PC-3 (cell line): ENCODE results near the gene MYOF. TPM values are rescaled to one million over a fixed set of nuclear protein-coding genes. Genes with fewer than 3 reads are reported as not detected.

Experiments
- ATAC-seq: fragments of 200-7000 bp; cut with Tn5 transposase; 2 replicates; pipeline ENCODE4 v1.9.1; 2020; ENCODE audit warnings: mild to moderate bottlenecking, moderate library complexity
- BruUV-seq: library from RNA; stranded (reverse); fragments of 400-500 nt; replicated peaks from 2 replicates; lab custom pipeline; 2021; lab: Mats Ljungman, UMichigan
- CTCF ChIA-PET: fragments of 300-600 bp; sonication (Branson Sonifier 250); formaldehyde crosslinking; loops from one replicate; lab custom pipeline; 2022; ENCODE audit warnings: antibody characterized with exemption; lab: Charles Lee
- POLR2A ChIA-PET: fragments of 300-600 bp; sonication (Branson Sonifier 250); formaldehyde crosslinking; loops from one replicate; lab custom pipeline; 2022; ENCODE audit warnings: antibody characterized with exemption; ENCODE audit not compliant: unreplicated experiment; lab: Charles Lee
- DNase-seq: peaks from one replicate; pipeline ENCODE4 v3.0.0-alpha.2; 2015
- H2AFZ ChIP-seq: fragments of 300-600 bp; sonication (generic); 2 replicates; pipeline ENCODE4 v1.6.0; 2016; ENCODE audit warnings: antibody characterized with exemption, low read length
- H3F3A ChIP-seq: fragments of 300-600 bp; sonication (generic); one replicate; pipeline ENCODE4 v1.6.0; 2017; ENCODE audit warnings: antibody characterized with exemption, low read length, control low read depth, mild to moderate bottlenecking; ENCODE audit not compliant: unreplicated experiment
- H3K27ac ChIP-seq: fragments of 300-600 bp; sonication (generic); 2 replicates; pipeline ENCODE4 v1.5.1; 2016; ENCODE audit warnings: mild to moderate bottlenecking, low read length
- H3K27me3 ChIP-seq: fragments of 300-600 bp; sonication (generic); 2 replicates; pipeline ENCODE4 v1.6.1; 2016; ENCODE audit warnings: low read length, mixed read lengths
- H3K36me3 ChIP-seq: fragments of 300-600 bp; sonication (generic); 2 replicates; pipeline ENCODE4 v1.6.1; 2016; ENCODE audit warnings: low read depth, mixed run types, low read length, mixed read lengths
- H3K4me1 ChIP-seq: fragments of 300-600 bp; sonication (generic); 2 replicates; pipeline ENCODE4 v1.5.1; 2016; ENCODE audit warnings: low read length; ENCODE audit not compliant: insufficient read depth
- H3K4me2 ChIP-seq: fragments of 300-600 bp; sonication (generic); 2 replicates; pipeline ENCODE4 v1.6.0; 2016; ENCODE audit warnings: low read length
- H3K4me3 ChIP-seq: fragments of 300-600 bp; sonication (generic); 2 replicates; pipeline ENCODE4 v1.5.1; 2016; ENCODE audit warnings: mild to moderate bottlenecking, low read length, mixed read lengths
- H3K79me2 ChIP-seq: fragments of 300-600 bp; sonication (generic); 2 replicates; pipeline ENCODE4 v1.6.1; 2017; ENCODE audit warnings: low read length, mixed read lengths
- H3K9ac ChIP-seq: fragments of 300-600 bp; sonication (generic); 2 replicates; pipeline ENCODE4 v1.6.0; 2016; ENCODE audit warnings: mild to moderate bottlenecking, low read length
- H3K9me2 ChIP-seq: fragments of 300-600 bp; sonication (generic); replicated peaks from 2 replicates; pipeline ENCODE4 v1.6.1; 2016; ENCODE audit warnings: mixed run types, low read length, mixed read lengths
- H3K9me3 ChIP-seq: fragments of 300-600 bp; sonication (generic); 2 replicates; pipeline ENCODE4 v1.6.1; 2016; ENCODE audit warnings: low read length, mixed read lengths
- H4K20me1 ChIP-seq: fragments of 300-600 bp; sonication (generic); 2 replicates; pipeline ENCODE4 v1.6.1; 2016; ENCODE audit warnings: low read length, mixed read lengths
- CTCF ChIP-seq: fragments of 300-600 bp; sonication (generic); conservative IDR thresholded peaks from 2 replicates; pipeline ENCODE4 v1.5.1; 2017; ENCODE audit warnings: antibody characterized with exemption, low read depth, mild to moderate bottlenecking, low read length
- EZH2 ChIP-seq: fragments of 300-600 bp; sonication (generic); IDR thresholded peaks from one replicate; pipeline ENCODE4 v1.6.1; 2017; ENCODE audit warnings: antibody characterized with exemption, mild to moderate bottlenecking, low read length; ENCODE audit not compliant: unreplicated experiment
- EZH2phosphoT487 ChIP-seq: fragments of 300-600 bp; sonication (generic); IDR thresholded peaks from 2 replicates; pipeline ENCODE4 v1.6.1; 2018; ENCODE audit warnings: mild to moderate bottlenecking, antibody characterized with exemption, low read length, borderline replicate concordance
- intact Hi-C: fragments of 100-400 bp; cut with micrococcal nuclease; formaldehyde crosslinking; loops from 2 replicates; pipeline ENCODE4 v1.9.0; 2023
- total RNA-seq: library from RNA; depleted of rRNA; stranded (reverse); fragments of >200 nt; gene quantifications from 2 replicates; pipeline ENCODE4 v1.2.3, GENCODE V29; 2014

Gene MYOF
- total RNA-seq, 1 experiment from 2014 or later = 174 TPM

GRCh38 chr10:93464776-93465388 lies 17.3 kb downstream of the MYOF start:
- no peak for DNase-seq
- H3K9me2 ChIP-seq = no peaks in the 10 kb centered on the region
- H2AFZ ChIP-seq = no peak overlapping the region
- ChIA-PET CTCF (no interaction called here), POLR2A (interaction anchor here (1.0 to 1.9 kb wide), 4 partner anchors 11 to 28 kb away, joined by 4 to 36 read pairs (median 12); partner anchors contain the start of gene MYOF)
- peaks cover 26% of the 10 kb centered on the region for H3K36me3 ChIP-seq
- peaks cover 28% of the 10 kb centered on the region for H3F3A ChIP-seq
- H3K9ac ChIP-seq = peak overlapping the region; percentile 78
- TF ChIP-seq EZH2phosphoT487 = no peak
- TF ChIP-seq CTCF = no peak
- TF ChIP-seq EZH2 = no peak
- no TSS peak for BruUV-seq
- H3K27ac ChIP-seq = peak overlapping the region; percentile 99
- no peaks in the 10 kb centered on the region for H3K9me3 ChIP-seq
- H3K27me3 ChIP-seq = no peaks in the 10 kb centered on the region
- peaks cover 82% of the 10 kb centered on the region for H3K4me1 ChIP-seq
- ATAC-seq = no peak
- H3K4me3 ChIP-seq = no peak overlapping the region
- H4K20me1 ChIP-seq = no peaks in the 10 kb centered on the region
- peaks cover 79% of the 10 kb centered on the region for H3K79me2 ChIP-seq
- intact Hi-C loops = no loop called here
- peak overlapping the region; percentile 44; the same call in 1 of the 2 replicates for H3K4me2 ChIP-seq

GRCh38 chr10:93463723-93464476 lies 18.2 kb downstream of the MYOF start:
- Histone ChIP-seq H3F3A (peaks cover 29% of the 10 kb centered on the region), H3K9me2 (no peaks in the 10 kb centered on the region), H3K4me1 (peaks cover 82% of the 10 kb centered on the region), H3K9ac (peak overlapping the region; percentile 78; the same call in 1 of the 2 replicates), H2AFZ (no peak overlapping the region), H3K79me2 (peaks cover 78% of the 10 kb centered on the region), H3K36me3 (peaks cover 27% of the 10 kb centered on the region), H4K20me1 (no peaks in the 10 kb centered on the region), H3K27ac (peak overlapping the region; percentile 99), H3K4me3 (no peak overlapping the region), H3K4me2 (peak overlapping the region; percentile 44), H3K9me3 (no peaks in the 10 kb centered on the region), H3K27me3 (no peaks in the 10 kb centered on the region)
- no peak for DNase-seq
- ATAC-seq = no peak
- ChIA-PET POLR2A (no interaction called here), CTCF (no interaction called here)
- no TSS peak for BruUV-seq
- TF ChIP-seq EZH2phosphoT487 (no peak), EZH2 (no peak), CTCF (no peak)
- intact Hi-C loops = no loop called here
